RWPE1 (cell line): ENCODE measurements around the gene CRYBG2.

Source experiments
- CTCF ChIA-PET: fragments of 350-600 bp; sonication (Branson Sonifier 250); formaldehyde crosslinking; extraction: SDS; loops from one replicate; lab custom pipeline; 2021; lab: Yijun Ruan, JAX
- POLR2A ChIA-PET: fragments of 400-600 bp; formaldehyde crosslinking; extraction: SDS; loops from one replicate; lab custom pipeline; 2020; ENCODE audit warnings: antibody characterized with exemption; ENCODE audit not compliant: low non-redundant PET; lab: Yijun Ruan, JAX
- DNase-seq: peaks from one replicate; pipeline ENCODE4 v3.0.0; 2012; ENCODE audit warnings: low spot score
- H3K27ac ChIP-seq: fragments of 450-650 bp; 2 replicates; pipeline ENCODE4 v1.5.1; 2017
- CTCF ChIP-seq: fragments of 450-650 bp; conservative IDR thresholded peaks from 2 replicates; pipeline ENCODE4 v1.5.1; 2017; ENCODE audit warnings: low read depth, mild to moderate bottlenecking

CRYBG2 gene

GRCh38 chr1:26327956-26328362 lies 26.0 kb downstream of the CRYBG2 start:
- peak overlapping the region; percentile 61 for H3K27ac ChIP-seq
- POLR2A ChIA-PET, result no interaction called here
- no peak for TF ChIP-seq CTCF
- DNase-seq, result peak; percentile 51
- CTCF ChIA-PET, result interaction anchor here (0.7 kb wide), 1 partner anchor 36 kb away, joined by 5 read pairs; no protein-coding TSS in a partner anchor

GRCh38 chr1:26324550-26324949 lies 29.4 kb downstream of the CRYBG2 start:
- DNase-seq, result no peak
- ChIA-PET CTCF (no interaction called here), POLR2A (no interaction called here)
- no peak overlapping the region for H3K27ac ChIP-seq
- TF ChIP-seq CTCF, result no peak

GRCh38 chr1:26323382-26323781 lies 30.5 kb downstream of the CRYBG2 start:
- no peak for TF ChIP-seq CTCF
- no peak overlapping the region for H3K27ac ChIP-seq
- ChIA-PET CTCF (interaction anchor here (0.7 kb wide), 1 partner anchor 8 kb away, joined by 3 read pairs; no protein-coding TSS in a partner anchor), POLR2A (interaction anchor here (0.7 kb wide), 1 partner anchor 46 kb away, joined by 6 read pairs; no protein-coding TSS in a partner anchor)
- DNase-seq, result no peak

DNA sequence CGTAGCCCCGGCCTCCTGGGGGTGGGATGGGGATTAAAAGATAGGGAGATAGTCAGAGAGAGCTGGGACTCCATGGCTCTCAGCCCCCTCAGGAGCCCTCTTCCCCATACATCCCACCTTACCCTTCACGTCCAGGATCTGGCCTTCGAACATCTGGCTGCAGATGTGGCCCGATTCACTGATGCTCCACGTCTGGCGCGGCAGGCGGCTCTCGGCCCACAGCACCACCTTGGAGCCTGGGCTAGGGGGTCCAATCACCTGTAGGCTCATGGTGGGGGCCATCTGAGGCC lies 31.9 kb downstream of the CRYBG2 start:
- no peak for TF ChIP-seq CTCF
- DNase-seq, result no peak
- peak overlapping the region; percentile 26 for H3K27ac ChIP-seq
- POLR2A ChIA-PET, result no interaction called here
- CTCF ChIA-PET, result interaction anchor here (0.6 to 1.4 kb wide), 30 partner anchors 8 to 1328 kb away, joined by 3 to 9 read pairs (median 4); partner anchors contain the start of genes CEP85, PDIK1L, UBXN11 and ZNF593

DNA sequence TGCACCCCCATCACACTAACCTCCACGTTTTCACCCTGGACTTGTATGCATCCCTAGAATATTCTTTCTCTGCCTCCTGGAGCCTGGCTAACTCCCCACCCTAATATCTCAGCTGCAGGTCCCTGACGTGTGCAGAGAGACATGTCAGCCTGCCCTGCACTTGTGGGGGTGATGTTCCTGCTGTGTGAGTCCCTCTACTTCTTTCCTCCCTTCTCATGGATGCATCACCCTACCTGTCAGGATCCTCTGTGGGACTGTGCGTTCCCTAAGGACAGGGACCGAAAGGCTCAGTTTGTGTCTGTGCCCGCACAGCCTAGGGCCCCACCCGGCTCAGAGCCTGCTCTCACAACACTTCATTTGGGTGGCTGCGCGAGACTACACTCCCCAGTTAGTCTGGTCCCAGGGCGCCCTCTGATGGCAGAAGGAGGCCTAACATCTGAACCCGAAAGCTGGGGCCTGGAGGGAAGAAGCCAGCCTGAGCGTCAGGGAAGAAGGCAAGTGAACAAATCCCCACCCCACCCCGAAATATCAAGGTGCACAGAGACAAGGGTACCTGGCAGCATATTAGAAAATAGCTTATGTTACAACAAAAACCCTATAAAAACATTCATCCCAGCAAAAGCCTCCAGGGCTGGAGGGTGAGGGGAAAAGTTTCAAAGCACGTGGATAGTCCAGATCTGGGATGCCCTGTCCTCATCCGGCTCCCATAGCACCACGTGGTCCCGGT lies 32.5 kb downstream of the CRYBG2 start:
- ChIA-PET POLR2A (no interaction called here), CTCF (interaction anchor here (0.6 to 1.7 kb wide), 35 partner anchors 9 to 1329 kb away, joined by 3 to 9 read pairs (median 4); partner anchors contain the start of genes CEP85, PDIK1L, UBXN11 and ZNF593)
- peak; percentile 89 for TF ChIP-seq CTCF
- peak overlapping the region; percentile 26 for H3K27ac ChIP-seq
- DNase-seq, result peak; percentile 71

GRCh38 chr1:26320896-26321295 lies 33.0 kb downstream of the CRYBG2 start:
- no peak for DNase-seq
- ChIA-PET POLR2A (no interaction called here), CTCF (interaction anchor here (0.6 to 1.7 kb wide), 13 partner anchors 13 to 209 kb away, joined by 3 to 9 read pairs (median 4); partner anchors contain the start of genes CEP85, PDIK1L and ZNF593)
- H3K27ac ChIP-seq, result peak overlapping the region; percentile 26
- TF ChIP-seq CTCF, result no peak
